ENCODE data around the gene ZDHHC14.

DNA sequence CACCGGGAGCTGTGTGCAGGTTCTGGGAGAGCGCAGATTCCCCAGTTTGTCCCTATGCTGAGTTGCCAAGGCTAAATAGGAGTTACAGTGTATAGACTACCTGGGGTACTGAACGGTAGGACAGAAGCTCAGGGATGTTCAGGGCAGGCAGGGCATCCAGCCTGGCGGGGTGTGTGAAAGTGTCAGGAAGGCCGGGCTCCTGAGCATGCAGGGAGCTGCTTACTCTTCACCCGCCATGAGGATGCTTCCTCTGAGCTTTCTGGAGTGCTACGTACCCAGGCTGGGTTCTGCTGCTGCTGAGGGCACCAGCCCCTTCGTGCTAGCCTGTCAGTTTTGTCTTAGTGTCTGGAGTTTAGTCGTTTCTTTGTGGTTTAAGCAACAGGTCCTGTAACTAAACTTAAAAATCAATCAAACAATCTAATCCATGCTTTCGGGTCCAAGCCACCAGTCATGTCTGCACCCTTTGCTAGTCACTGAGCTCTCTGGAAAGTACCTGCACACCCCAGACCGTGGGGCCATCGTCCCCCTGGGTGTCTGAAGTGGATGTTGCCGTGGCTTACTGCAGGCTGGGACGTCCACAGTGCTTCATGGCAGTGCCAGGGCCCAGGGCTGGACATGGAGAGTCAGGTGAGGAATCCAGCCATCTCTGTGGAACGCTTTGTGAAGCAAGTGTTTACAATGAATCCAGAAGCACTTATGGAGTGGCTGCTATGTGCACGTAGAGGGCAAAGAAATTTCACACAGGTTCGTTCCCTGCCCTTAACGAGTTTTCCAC is 221.7 kb downstream of the ZDHHC14 start:
- TF ChIP-seq, protein P1, sequence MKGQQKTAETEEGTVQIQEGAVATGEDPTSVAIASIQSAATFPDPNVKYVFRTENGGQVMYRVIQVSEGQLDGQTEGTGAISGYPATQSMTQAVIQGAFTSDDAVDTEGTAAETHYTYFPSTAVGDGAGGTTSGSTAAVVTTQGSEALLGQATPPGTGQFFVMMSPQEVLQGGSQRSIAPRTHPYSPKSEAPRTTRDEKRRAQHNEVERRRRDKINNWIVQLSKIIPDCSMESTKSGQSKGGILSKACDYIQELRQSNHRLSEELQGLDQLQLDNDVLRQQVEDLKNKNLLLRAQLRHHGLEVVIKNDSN (IDR thresholded peaks at IDR 0.05): no peak
- TF ChIP-seq, protein P2, sequence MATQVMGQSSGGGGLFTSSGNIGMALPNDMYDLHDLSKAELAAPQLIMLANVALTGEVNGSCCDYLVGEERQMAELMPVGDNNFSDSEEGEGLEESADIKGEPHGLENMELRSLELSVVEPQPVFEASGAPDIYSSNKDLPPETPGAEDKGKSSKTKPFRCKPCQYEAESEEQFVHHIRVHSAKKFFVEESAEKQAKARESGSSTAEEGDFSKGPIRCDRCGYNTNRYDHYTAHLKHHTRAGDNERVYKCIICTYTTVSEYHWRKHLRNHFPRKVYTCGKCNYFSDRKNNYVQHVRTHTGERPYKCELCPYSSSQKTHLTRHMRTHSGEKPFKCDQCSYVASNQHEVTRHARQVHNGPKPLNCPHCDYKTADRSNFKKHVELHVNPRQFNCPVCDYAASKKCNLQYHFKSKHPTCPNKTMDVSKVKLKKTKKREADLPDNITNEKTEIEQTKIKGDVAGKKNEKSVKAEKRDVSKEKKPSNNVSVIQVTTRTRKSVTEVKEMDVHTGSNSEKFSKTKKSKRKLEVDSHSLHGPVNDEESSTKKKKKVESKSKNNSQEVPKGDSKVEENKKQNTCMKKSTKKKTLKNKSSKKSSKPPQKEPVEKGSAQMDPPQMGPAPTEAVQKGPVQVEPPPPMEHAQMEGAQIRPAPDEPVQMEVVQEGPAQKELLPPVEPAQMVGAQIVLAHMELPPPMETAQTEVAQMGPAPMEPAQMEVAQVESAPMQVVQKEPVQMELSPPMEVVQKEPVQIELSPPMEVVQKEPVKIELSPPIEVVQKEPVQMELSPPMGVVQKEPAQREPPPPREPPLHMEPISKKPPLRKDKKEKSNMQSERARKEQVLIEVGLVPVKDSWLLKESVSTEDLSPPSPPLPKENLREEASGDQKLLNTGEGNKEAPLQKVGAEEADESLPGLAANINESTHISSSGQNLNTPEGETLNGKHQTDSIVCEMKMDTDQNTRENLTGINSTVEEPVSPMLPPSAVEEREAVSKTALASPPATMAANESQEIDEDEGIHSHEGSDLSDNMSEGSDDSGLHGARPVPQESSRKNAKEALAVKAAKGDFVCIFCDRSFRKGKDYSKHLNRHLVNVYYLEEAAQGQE (IDR thresholded peaks at IDR 0.05; ENCODE audit: low read depth): no peak
- TF ChIP-seq YY1 (IDR thresholded peaks at IDR 0.05; ENCODE audit: low read depth): no peak
- no peak for TF ChIP-seq RAD21 (IDR thresholded peaks at IDR 0.05; ENCODE audit: low read depth)
- no peak for TF ChIP-seq FOXM1 (IDR thresholded peaks at IDR 0.05; ENCODE audit: borderline replicate concordance, low read depth)
